Karpas-422 (cell line): ENCODE results near the gene HYI. TPM values are rescaled to one million over a fixed set of nuclear protein-coding genes. Genes with fewer than 3 reads are reported as not detected.
"Not testable (repeated sequence)": the region's sequence is repeated elsewhere in the genome, so short reads cannot be mapped to it uniquely, and the experiment has no call there.

Source experiments
- DNase-seq: peaks from one replicate; pipeline ENCODE4 v3.0.0-alpha.2; 2015
- H2AFZ ChIP-seq: fragments of 200-600 bp; sonication (generic); 2 replicates; pipeline ENCODE4 v1.6.1; 2014; ENCODE audit warnings: antibody characterized with exemption, low read length, mixed read lengths
- H3K27ac ChIP-seq: fragments of 200-600 bp; sonication (generic); 2 replicates; pipeline ENCODE4 v1.5.1; 2014; ENCODE audit warnings: mild to moderate bottlenecking, low read length, moderate library complexity
- H3K27me3 ChIP-seq: fragments of 200-600 bp; sonication (generic); 2 replicates; pipeline ENCODE4 v1.6.1; 2014; ENCODE audit warnings: low read length, mixed read lengths
- H3K36me3 ChIP-seq: fragments of 200-600 bp; sonication (generic); 2 replicates; pipeline ENCODE4 v1.6.1; 2014; ENCODE audit warnings: low read length, mixed read lengths; ENCODE audit not compliant: insufficient read depth
- H3K4me1 ChIP-seq: fragments of 200-600 bp; sonication (generic); 2 replicates; pipeline ENCODE4 v1.6.1; 2014; ENCODE audit warnings: mild to moderate bottlenecking, low read length, mixed read lengths
- H3K4me2 ChIP-seq: fragments of 200-600 bp; sonication (generic); 2 replicates; pipeline ENCODE4 v1.6.1; 2014; ENCODE audit warnings: low read length, low read depth, mild to moderate bottlenecking; ENCODE audit not compliant: poor library complexity, severe bottlenecking
- H3K4me3 ChIP-seq: fragments of 200-600 bp; sonication (generic); 2 replicates; pipeline ENCODE4 v1.5.1; 2014; ENCODE audit warnings: mild to moderate bottlenecking, antibody characterized with exemption, low read length, mixed read lengths
- H3K79me2 ChIP-seq: fragments of 200-600 bp; sonication (generic); 2 replicates; pipeline ENCODE4 v1.6.1; 2014; ENCODE audit warnings: mild to moderate bottlenecking, low read length, mixed read lengths
- H3K9ac ChIP-seq: fragments of 200-600 bp; sonication (generic); 2 replicates; pipeline ENCODE4 v1.6.0; 2014; ENCODE audit warnings: low read length
- H3K9me2 ChIP-seq: fragments of 200-600 bp; sonication (generic), shearing (Covaris generic); replicated peaks from 2 replicates; pipeline ENCODE4 v1.6.0; 2014; ENCODE audit warnings: mild to moderate bottlenecking, low read length, moderate library complexity; ENCODE audit not compliant: insufficient read depth
- H3K9me3 ChIP-seq: fragments of 300-700, 200-600 bp; sonication (generic); 2 replicates; pipeline ENCODE4 v1.6.1; 2014; ENCODE audit warnings: low read length, mixed read lengths
- H4K20me1 ChIP-seq: fragments of 200-600 bp; sonication (generic); 2 replicates; pipeline ENCODE4 v1.6.1; 2014; ENCODE audit warnings: mild to moderate bottlenecking, antibody characterized with exemption, low read length, low read depth; ENCODE audit not compliant: insufficient read depth
- total RNA-seq: library from RNA; depleted of rRNA; stranded (reverse); fragments of >200 nt; shearing (Covaris generic); gene quantifications from 2 replicates; pipeline ENCODE4 v1.2.3, GENCODE V29; 2014; ENCODE audit warnings: low replicate concordance

HYI gene
- total RNA-seq, 1 experiment from 2014 or later, result not detected

DNA sequence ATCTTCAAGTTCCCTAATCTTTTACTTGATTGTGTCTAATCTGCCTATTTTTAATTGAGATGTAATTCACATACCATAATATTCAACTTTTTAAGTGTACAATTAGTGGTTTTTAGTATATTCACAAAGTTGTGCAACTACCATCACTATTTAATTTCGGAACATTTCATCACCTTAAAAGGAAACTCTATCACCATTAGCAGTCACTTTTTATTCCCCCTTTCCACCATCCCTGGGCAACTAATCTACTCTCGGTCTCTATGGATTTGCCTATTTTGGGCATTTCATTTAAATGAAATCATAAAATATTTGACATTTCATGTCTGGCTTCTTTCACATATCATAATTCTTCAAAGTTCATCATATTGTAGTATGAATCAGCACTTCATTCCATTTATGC, 30.6 kb upstream of the HYI start:
- no peaks in the 10 kb centered on the region for H3K79me2 ChIP-seq
- peaks cover 7% of the 10 kb centered on the region for H3K9me3 ChIP-seq
- H3K9me2 ChIP-seq, result no peaks in the 10 kb centered on the region
- H3K4me1 ChIP-seq, result no peaks in the 10 kb centered on the region
- H3K4me3 ChIP-seq, result no peak overlapping the region
- H3K27ac ChIP-seq, result no peak overlapping the region
- H3K9ac ChIP-seq, result no peak overlapping the region
- no peak overlapping the region for H2AFZ ChIP-seq
- no peaks in the 10 kb centered on the region for H3K27me3 ChIP-seq
- no peaks in the 10 kb centered on the region for H4K20me1 ChIP-seq
- DNase-seq, result no peak
- no peak overlapping the region for H3K4me2 ChIP-seq
- no peaks in the 10 kb centered on the region for H3K36me3 ChIP-seq

DNA sequence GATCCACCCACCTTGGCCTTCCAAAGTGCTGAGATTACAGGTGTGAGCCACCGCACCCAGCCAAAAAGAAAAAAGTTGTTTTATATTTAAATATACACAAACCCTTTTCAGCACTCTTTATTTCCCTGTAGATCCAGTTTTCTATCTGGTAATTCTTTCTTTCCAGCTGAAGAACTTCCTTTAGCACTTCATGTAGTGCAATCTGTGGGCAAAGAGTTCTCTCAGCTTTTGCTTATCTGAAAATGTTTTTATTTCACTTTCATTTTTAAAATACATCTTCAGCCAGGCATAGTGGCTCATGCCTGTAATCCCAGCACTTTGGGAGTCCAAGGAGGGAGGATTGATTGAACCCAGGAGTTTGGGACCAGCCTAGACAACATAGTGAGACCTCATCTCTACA, 28.5 kb upstream of the HYI start:
- Histone ChIP-seq H4K20me1 (no peaks in the 10 kb centered on the region), H2AFZ (no peak overlapping the region), H3K27me3 (no peaks in the 10 kb centered on the region), H3K4me3 (no peak overlapping the region), H3K4me1 (no peaks in the 10 kb centered on the region), H3K9me2 (no peaks in the 10 kb centered on the region), H3K36me3 (no peaks in the 10 kb centered on the region), H3K4me2 (no peak overlapping the region), H3K79me2 (no peaks in the 10 kb centered on the region), H3K9me3 (no peaks in the 10 kb centered on the region), H3K9ac (no peak overlapping the region; the same call in 1 of the 2 replicates), H3K27ac (no peak overlapping the region)
- no peak for DNase-seq

DNA sequence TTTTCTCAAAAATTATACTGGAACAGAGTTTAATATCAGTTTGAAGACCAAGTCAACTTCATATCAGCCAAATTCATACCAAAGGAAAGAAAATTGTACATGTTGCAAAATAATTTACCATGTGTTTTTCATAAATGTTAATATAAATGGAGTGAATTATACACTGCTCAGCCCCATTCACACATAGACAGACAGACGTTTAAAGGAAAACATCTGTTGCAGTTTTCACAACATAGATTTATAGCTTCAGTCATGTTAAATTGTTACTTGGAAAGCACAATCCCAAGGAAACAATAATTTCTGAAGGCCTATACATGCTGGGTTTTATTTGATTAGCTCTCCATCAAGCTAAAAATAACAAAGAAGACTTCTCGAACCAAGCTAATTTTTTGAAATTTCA, 27.8 kb upstream of the HYI start:
- Histone ChIP-seq H3K36me3 (no peaks in the 10 kb centered on the region), H3K9me2 (no peaks in the 10 kb centered on the region), H3K4me1 (no peaks in the 10 kb centered on the region), H3K9me3 (no peaks in the 10 kb centered on the region), H3K27me3 (no peaks in the 10 kb centered on the region), H3K9ac (no peak overlapping the region), H4K20me1 (no peaks in the 10 kb centered on the region), H3K27ac (no peak overlapping the region), H3K4me3 (no peak overlapping the region), H3K79me2 (no peaks in the 10 kb centered on the region), H2AFZ (no peak overlapping the region), H3K4me2 (no peak overlapping the region)
- no peak for DNase-seq

DNA sequence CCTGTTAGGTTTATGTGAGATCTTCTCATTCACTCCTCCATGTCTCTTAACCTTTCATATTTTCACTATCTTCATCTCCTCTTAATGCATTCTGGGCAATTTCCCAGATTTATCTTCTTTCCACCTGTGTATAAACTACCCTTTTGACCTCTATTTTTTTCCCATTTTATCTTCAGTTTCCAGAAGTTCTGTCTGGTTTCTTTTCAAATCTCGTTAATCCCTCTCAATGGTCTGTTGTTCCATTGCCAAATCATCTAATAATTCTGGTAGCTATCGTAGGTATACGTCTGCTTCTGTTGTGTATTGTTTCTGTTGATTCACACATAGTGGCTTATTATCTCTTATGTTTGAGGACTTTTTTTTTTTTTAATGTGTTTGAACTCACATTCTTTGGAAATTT, 25.7 kb upstream of the HYI start:
- Histone ChIP-seq H3K9me2 (no peaks in the 10 kb centered on the region), H3K4me2 (no peak overlapping the region), H3K27me3 (no peaks in the 10 kb centered on the region), H3K9me3 (no peaks in the 10 kb centered on the region), H3K27ac (no peak overlapping the region), H2AFZ (no peak overlapping the region), H4K20me1 (no peaks in the 10 kb centered on the region), H3K36me3 (no peaks in the 10 kb centered on the region), H3K9ac (no peak overlapping the region), H3K79me2 (no peaks in the 10 kb centered on the region), H3K4me3 (no peak overlapping the region), H3K4me1 (no peaks in the 10 kb centered on the region)
- DNase-seq, result no peak

DNA sequence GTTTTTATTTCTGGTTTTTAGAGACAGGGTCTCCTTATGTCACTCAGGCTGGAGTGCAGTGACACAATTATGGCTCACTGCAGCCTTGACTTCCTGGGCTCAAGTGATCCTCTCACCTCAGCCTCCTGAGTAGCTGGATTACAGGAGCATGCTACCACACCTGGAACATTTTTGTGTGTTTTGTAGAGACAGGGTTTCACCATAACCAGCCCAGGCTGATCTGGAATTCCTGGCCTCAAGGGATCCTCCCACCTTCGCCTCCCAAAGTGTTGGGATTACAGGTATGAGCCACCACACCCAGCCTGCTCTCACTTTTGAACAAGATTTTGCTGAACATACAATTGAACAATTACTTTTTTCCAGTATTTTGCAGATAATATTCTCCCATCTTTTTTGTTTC, 24.0 kb upstream of the HYI start:
- H3K27me3 ChIP-seq, result no peaks in the 10 kb centered on the region
- no peak overlapping the region for H3K9ac ChIP-seq
- H3K9me2 ChIP-seq, result no peaks in the 10 kb centered on the region
- H3K36me3 ChIP-seq, result no peaks in the 10 kb centered on the region
- H2AFZ ChIP-seq, result no peak overlapping the region
- DNase-seq, result no peak
- no peak overlapping the region for H3K4me3 ChIP-seq
- H3K27ac ChIP-seq, result no peak overlapping the region
- no peak overlapping the region for H3K4me2 ChIP-seq
- no peaks in the 10 kb centered on the region for H3K4me1 ChIP-seq
- no peaks in the 10 kb centered on the region for H4K20me1 ChIP-seq
- H3K79me2 ChIP-seq, result no peaks in the 10 kb centered on the region
- no peaks in the 10 kb centered on the region for H3K9me3 ChIP-seq

DNA sequence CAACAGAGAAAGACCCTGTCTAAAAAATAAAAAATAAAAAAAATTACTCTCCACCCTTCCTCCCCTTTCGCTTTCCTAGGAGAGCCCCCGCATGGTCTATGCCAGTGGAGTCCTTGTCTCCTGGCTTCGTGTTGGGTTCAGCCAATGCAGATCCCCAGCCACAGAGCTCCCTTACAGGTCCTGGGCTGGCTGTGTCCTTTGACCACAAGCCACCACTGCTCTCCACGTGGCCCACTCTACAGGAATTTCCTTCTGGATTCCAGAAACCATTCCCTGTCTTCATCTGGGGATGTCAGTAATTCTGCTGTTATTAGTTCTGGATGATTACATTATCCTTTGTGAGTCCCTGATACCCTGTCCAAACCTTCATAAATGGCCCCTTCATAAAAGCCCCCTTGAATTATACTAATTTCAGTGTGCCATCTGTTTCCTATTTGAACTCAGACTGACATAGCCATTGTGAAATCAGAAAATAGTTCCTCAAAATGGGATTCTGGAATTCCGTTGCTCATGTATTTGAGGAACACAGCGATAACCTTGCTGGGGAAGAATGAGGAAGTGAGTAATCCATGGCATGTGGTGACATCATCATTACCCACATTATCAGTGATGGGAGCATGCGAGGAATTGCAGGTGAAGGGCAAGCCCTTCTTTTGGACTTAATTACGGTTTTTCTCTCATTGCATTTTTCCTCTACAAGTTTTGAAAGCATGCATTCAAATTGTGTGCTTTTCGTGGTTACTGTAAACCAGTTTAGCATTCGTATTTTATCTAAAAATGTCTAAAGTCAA, 22.1 kb upstream of the HYI start:
- H3K4me2 ChIP-seq, H3K9ac ChIP-seq: not testable (repeated sequence)

DNA sequence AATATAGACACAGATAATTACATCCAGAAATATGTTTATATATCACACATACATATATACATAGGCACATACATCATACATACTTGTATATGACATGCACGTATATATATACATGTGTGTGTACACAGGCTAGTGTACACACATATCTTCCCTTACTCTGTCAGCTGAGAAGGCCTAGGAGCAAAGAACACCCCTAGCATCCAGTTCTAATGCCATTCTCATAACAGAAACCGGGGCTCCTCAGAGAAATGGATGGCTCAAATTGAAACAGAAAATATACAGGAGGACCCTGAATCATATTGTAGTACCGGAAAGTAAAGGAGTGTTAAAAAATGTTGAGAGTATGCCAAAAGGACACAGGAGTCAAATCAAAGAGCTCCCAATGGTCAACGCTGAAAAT, 19.7 kb upstream of the HYI start:
- Histone ChIP-seq H3K9me2 (no peaks in the 10 kb centered on the region), H3K79me2 (no peaks in the 10 kb centered on the region), H3K4me1 (no peaks in the 10 kb centered on the region), H3K9me3 (no peaks in the 10 kb centered on the region), H3K27ac (no peak overlapping the region), H3K36me3 (no peaks in the 10 kb centered on the region), H3K27me3 (no peaks in the 10 kb centered on the region), H3K4me2 (no peak overlapping the region), H3K4me3 (no peak overlapping the region), H3K9ac (no peak overlapping the region), H2AFZ (no peak overlapping the region), H4K20me1 (no peaks in the 10 kb centered on the region)
- DNase-seq, result no peak

More for the DNA sequence above, 22.1 kb upstream of the HYI start:
- H3K4me3 ChIP-seq, H3K27me3 ChIP-seq, H4K20me1 ChIP-seq, H3K36me3 ChIP-seq, H3K9me2 ChIP-seq, H3K79me2 ChIP-seq, DNase-seq, H3K9me3 ChIP-seq, H3K27ac ChIP-seq, H3K4me1 ChIP-seq, H2AFZ ChIP-seq: not testable (repeated sequence)

DNA sequence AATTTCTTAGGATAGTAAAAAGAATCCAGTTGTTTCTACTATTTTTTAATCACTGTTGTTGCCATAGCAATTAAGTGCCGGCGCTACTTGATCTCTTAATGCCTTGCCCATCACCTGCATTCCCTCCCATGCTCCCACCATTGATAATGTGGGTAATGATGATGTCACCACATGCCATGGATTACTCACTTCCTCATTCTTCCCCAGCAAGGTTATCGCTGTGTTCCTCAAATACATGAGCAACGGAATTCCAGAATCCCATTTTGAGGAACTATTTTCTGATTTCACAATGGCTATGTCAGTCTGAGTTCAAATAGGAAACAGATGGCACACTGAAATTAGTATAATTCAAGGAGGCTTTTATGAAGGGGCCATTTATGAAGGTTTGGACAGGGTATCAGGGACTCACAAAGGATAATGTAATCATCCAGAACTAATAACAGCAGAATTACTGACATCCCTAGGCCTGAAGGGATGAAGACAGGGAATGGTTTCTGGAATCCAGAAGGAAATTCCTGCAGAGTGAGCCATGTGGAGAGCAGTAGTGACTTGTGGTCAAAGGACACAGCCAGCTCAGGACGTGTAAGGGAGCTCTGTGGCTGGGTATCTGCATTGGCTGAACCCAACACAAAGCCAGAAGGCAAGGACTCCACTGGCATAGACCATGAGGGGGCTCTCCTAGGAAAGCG, 18.9 kb upstream of the HYI start:
- H3K4me1 ChIP-seq, DNase-seq, H3K4me2 ChIP-seq, H3K4me3 ChIP-seq, H3K9me3 ChIP-seq, H2AFZ ChIP-seq, H3K79me2 ChIP-seq, H3K27me3 ChIP-seq, H3K9ac ChIP-seq, H3K27ac ChIP-seq, H3K9me2 ChIP-seq, H3K36me3 ChIP-seq, H4K20me1 ChIP-seq: not testable (repeated sequence)
